SU-DHL-6 (cell line): ENCODE results near the gene CPN1.
"Not testable (repeated sequence)": the region's sequence is repeated elsewhere in the genome, so short reads cannot be mapped to it uniquely, and the experiment has no call there.

ENCODE experiments used
- H2AFZ ChIP-seq: fragments of 200-600 bp; sonication (generic); 2 replicates; pipeline ENCODE4 v1.6.1; 2014; ENCODE audit warnings: low read depth, mild to moderate bottlenecking, moderate library complexity, mixed read lengths, antibody characterized with exemption, low read length; ENCODE audit not compliant: severe bottlenecking
- H3F3A ChIP-seq: fragments of 200-600 bp; shearing (Covaris generic); 2 replicates; pipeline ENCODE4 v1.6.0; 2016; ENCODE audit warnings: antibody characterized with exemption, mild to moderate bottlenecking; ENCODE audit not compliant: insufficient read depth
- H3K27ac ChIP-seq: fragments of 200-600 bp; sonication (generic); 2 replicates; pipeline ENCODE4 v1.5.1; 2016; ENCODE audit warnings: low read depth, mild to moderate bottlenecking, low read length, moderate library complexity, mixed read lengths
- H3K27me3 ChIP-seq: fragments of 200-600 bp; sonication (generic), shearing (Covaris generic); 2 replicates; pipeline ENCODE4 v1.6.0; 2014; ENCODE audit warnings: mild to moderate bottlenecking, low read length
- H3K36me3 ChIP-seq: fragments of 200-600 bp; sonication (generic); 2 replicates; pipeline ENCODE4 v1.6.1; 2014; ENCODE audit warnings: mild to moderate bottlenecking, low read length, mixed read lengths
- H3K4me2 ChIP-seq: fragments of 300-600, 200-600 bp; shearing (Covaris generic), sonication (generic); 2 replicates; pipeline ENCODE4 v1.6.0; 2014; ENCODE audit warnings: low read length, low read depth, mild to moderate bottlenecking; ENCODE audit not compliant: poor library complexity, severe bottlenecking
- H3K4me3 ChIP-seq: fragments of 200-600 bp; sonication (generic); 2 replicates; pipeline ENCODE4 v1.5.1; 2014; ENCODE audit warnings: antibody characterized with exemption, low read length, mild to moderate bottlenecking, mixed read lengths; ENCODE audit not compliant: insufficient read depth, poor library complexity, severe bottlenecking
- H3K79me2 ChIP-seq: fragments of 200-600 bp; sonication (generic); 2 replicates; pipeline ENCODE4 v1.6.1; 2014; ENCODE audit warnings: mild to moderate bottlenecking, low read length, moderate library complexity; ENCODE audit not compliant: insufficient read depth
- H3K9ac ChIP-seq: fragments of 200-600 bp; sonication (generic); 2 replicates; pipeline ENCODE4 v1.7.0; 2014; ENCODE audit warnings: mild to moderate bottlenecking, low read length
- H3K9me2 ChIP-seq: fragments of 200-600 bp; sonication (generic); replicated peaks from 2 replicates; pipeline ENCODE4 v1.6.1; 2014; ENCODE audit warnings: low read length; ENCODE audit not compliant: insufficient read depth
- H3K9me3 ChIP-seq: fragments of 200-600 bp; sonication (generic); 2 replicates; pipeline ENCODE4 v1.6.1; 2014; ENCODE audit warnings: low read length, mixed read lengths; ENCODE audit not compliant: insufficient read depth
- H4K20me1 ChIP-seq: fragments of 200-600 bp; sonication (generic); 2 replicates; pipeline ENCODE4 v1.6.1; 2014; ENCODE audit warnings: low read depth, mild to moderate bottlenecking, antibody characterized with exemption, low read length, moderate library complexity, mixed read lengths
- EZH2phosphoT487 ChIP-seq: fragments of 200-600 bp; sonication (generic), shearing (Covaris generic); conservative IDR thresholded peaks from 2 replicates; pipeline ENCODE4 v1.6.1; 2018; ENCODE audit warnings: mild to moderate bottlenecking, antibody characterized with exemption, low read length, moderate library complexity, mixed read lengths
- TF ChIP-seq, protein P1 (sequence below): fragments of 200-600 bp; sonication (generic); IDR thresholded peaks from one replicate; pipeline ENCODE4 v1.5.1; 2017; ENCODE audit warnings: antibody characterized with exemption, mild to moderate bottlenecking, low read length, moderate library complexity; ENCODE audit not compliant: insufficient read depth, poor library complexity, severe bottlenecking

The CPN1 gene

DNA sequence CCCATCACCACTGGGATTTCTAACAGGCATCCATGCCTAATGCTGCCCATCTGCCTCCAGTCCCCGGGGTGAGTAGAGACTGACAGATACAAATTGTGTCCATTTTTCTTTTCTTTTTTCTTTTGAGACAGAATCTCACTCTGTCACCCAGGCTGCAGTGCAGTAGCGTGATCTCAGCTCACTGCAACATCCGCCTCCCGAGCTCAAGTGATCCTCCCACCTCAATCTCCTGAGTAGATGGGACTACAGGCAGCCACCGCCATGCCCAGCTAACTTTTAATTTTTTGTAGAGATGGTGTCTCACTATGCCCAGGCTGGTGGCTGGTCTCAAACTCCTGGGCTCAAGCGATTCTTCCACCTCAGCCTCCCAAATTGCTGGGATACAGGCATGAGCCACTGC, 7.6 kb upstream of the CPN1 start:
- H3K4me2 ChIP-seq: no peak overlapping the region
- H3K27ac ChIP-seq: no peak overlapping the region
- H4K20me1 ChIP-seq: no peaks in the 10 kb centered on the region
- no peak overlapping the region for H2AFZ ChIP-seq
- H3K36me3 ChIP-seq: no peaks in the 10 kb centered on the region
- no peak overlapping the region for H3K9ac ChIP-seq
- no peak for TF ChIP-seq EZH2phosphoT487
- TF ChIP-seq, protein P1, sequence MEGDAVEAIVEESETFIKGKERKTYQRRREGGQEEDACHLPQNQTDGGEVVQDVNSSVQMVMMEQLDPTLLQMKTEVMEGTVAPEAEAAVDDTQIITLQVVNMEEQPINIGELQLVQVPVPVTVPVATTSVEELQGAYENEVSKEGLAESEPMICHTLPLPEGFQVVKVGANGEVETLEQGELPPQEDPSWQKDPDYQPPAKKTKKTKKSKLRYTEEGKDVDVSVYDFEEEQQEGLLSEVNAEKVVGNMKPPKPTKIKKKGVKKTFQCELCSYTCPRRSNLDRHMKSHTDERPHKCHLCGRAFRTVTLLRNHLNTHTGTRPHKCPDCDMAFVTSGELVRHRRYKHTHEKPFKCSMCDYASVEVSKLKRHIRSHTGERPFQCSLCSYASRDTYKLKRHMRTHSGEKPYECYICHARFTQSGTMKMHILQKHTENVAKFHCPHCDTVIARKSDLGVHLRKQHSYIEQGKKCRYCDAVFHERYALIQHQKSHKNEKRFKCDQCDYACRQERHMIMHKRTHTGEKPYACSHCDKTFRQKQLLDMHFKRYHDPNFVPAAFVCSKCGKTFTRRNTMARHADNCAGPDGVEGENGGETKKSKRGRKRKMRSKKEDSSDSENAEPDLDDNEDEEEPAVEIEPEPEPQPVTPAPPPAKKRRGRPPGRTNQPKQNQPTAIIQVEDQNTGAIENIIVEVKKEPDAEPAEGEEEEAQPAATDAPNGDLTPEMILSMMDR: no peak
- no peaks in the 10 kb centered on the region for H3K79me2 ChIP-seq
- no peaks in the 10 kb centered on the region for H3K9me2 ChIP-seq
- H3K27me3 ChIP-seq: no peaks in the 10 kb centered on the region
- H3K9me3 ChIP-seq: no peaks in the 10 kb centered on the region
- no peaks in the 10 kb centered on the region for H3F3A ChIP-seq
- no peak overlapping the region for H3K4me3 ChIP-seq

DNA sequence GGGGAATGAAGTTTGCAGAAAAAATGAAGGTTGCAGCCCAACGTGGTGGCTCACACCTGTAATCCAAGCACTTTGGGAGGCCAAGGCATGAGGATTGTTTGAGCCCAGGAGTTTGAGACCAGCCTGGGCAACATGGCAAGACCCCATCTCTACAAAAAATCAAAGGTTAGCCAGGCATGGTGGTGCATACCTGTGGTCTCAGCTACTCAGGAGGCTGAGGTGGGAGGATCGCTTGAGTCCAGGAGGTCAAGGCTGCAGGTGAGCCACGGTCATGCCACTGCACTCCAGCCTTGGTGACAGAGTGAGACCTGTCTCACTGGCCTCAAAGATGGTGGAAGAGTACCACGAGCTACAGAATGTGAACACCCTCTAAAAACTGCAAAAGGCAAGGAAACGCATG, 5.0 kb upstream of the CPN1 start:
- not testable (repeated sequence) for H3K27ac ChIP-seq, H3K79me2 ChIP-seq, H3K9ac ChIP-seq, H3K9me2 ChIP-seq, H3K4me2 ChIP-seq, H4K20me1 ChIP-seq, H2AFZ ChIP-seq, H3K27me3 ChIP-seq, H3K36me3 ChIP-seq, H3F3A ChIP-seq, H3K4me3 ChIP-seq, H3K9me3 ChIP-seq

DNA sequence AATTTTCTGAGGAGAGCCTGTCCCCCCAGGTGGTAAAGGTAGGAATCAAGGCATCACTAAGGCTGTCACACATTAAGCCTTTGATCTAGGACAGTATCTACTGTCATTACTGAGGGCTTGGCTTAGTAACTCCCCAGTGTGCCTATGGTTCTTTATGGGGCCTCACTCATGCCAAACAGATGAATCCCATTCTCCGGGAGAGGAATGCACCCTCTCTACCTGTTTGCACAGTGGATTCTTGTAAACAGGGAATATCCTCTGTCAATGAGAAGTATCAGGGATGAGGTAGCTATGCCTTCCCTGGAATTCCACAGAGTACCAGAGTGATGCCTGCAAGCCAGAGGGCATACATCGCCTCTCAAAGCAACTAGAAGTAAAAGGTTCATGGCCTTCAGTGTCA, 3.9 kb upstream of the CPN1 start:
- TF ChIP-seq EZH2phosphoT487: no peak
- TF ChIP-seq, protein P1: no peak
- no peak overlapping the region for H3K4me2 ChIP-seq

DNA sequence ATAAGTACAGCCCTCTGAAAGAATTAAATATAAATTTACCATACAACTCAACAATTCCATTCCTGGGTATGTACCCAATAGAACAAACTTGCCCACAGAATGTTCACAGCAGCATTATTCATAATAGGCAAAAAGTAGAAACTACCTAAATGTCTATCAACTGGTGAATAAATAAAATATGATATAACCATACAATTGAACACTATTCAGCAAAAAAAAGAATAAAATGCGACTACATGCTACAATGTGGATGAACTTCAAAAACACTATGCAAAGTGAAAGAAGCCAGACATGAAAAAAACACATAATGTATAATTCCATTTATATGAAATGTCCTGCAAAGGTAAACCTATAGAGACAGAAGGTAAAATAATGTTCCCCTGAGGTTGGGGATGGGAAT, 2.0 kb upstream of the CPN1 start:
- no peak overlapping the region for H3K27ac ChIP-seq
- no peak overlapping the region for H3K9ac ChIP-seq
- TF ChIP-seq, protein P1: no peak
- no peak for TF ChIP-seq EZH2phosphoT487
- no peak overlapping the region for H3K4me2 ChIP-seq
- H4K20me1 ChIP-seq: no peaks in the 10 kb centered on the region
- H3K4me3 ChIP-seq: no peak overlapping the region
- H3K79me2 ChIP-seq: no peaks in the 10 kb centered on the region
- no peaks in the 10 kb centered on the region for H3K9me2 ChIP-seq
- H3K27me3 ChIP-seq: no peaks in the 10 kb centered on the region
- no peaks in the 10 kb centered on the region for H3K9me3 ChIP-seq
- no peak overlapping the region for H2AFZ ChIP-seq
- H3F3A ChIP-seq: no peaks in the 10 kb centered on the region
- H3K36me3 ChIP-seq: no peaks in the 10 kb centered on the region

More for the DNA sequence above, 3.9 kb upstream of the CPN1 start:
- Histone ChIP-seq H3K4me3 (no peak overlapping the region), H3K9ac (no peak overlapping the region), H3K9me2 (no peaks in the 10 kb centered on the region), H2AFZ (no peak overlapping the region), H3K79me2 (no peaks in the 10 kb centered on the region), H3K9me3 (no peaks in the 10 kb centered on the region), H3K27ac (no peak overlapping the region), H3F3A (no peaks in the 10 kb centered on the region), H3K36me3 (no peaks in the 10 kb centered on the region), H3K27me3 (no peaks in the 10 kb centered on the region), H4K20me1 (no peaks in the 10 kb centered on the region)

DNA sequence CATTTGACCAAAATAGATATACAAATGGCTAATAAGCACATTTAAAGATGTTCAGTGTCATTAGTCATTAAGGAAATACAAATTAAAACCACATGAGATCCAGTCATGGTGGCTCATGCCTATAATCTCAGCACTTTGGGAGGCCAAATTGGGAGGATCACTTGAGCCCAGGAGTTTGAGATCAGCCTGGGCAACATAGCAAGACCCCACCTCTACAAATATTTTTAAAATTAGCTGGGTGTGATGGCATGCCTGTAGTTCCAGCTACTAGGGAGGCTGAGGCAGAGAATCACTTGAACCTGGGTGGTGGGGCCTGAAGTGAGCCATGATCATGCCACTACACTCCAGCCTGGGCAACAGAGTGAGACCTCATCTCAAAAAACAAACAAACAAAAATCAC, 607 bp upstream of the CPN1 start:
- H2AFZ ChIP-seq, H3K9ac ChIP-seq, H4K20me1 ChIP-seq, H3K27ac ChIP-seq, H3K9me3 ChIP-seq, H3K4me2 ChIP-seq, H3K36me3 ChIP-seq, H3K9me2 ChIP-seq, H3F3A ChIP-seq, H3K4me3 ChIP-seq, H3K79me2 ChIP-seq, H3K27me3 ChIP-seq: not testable (repeated sequence)
